ENCODE measurements around the gene EYA4. TPM values are rescaled to one million over a fixed set of nuclear protein-coding genes. Genes with fewer than 3 reads are reported as not detected.
A peak's percentile ranks its signal among the peaks of the same experiment; 100 is the strongest.

Gene EYA4
- polyA plus RNA-seq, 4 donors: 9.3 to 19.3 (median 17.9) TPM

- peak in 1 of 4 donors; percentile 9 for DNase-seq (ENCODE audit: low read depth in 4 of 4, low spot score in 3 of 4)
Measured at GRCh38 chr6:133432021-133432989, 191.1 kb downstream of the EYA4 start.

GRCh38 chr6:133435065-133435728 is 194.0 kb downstream of the EYA4 start:
- no peak for DNase-seq (ENCODE audit: low read depth in 4 of 4, low spot score in 3 of 4)

- no peak for DNase-seq (ENCODE audit: low read depth in 4 of 4, low spot score in 3 of 4)
Measured at GRCh38 chr6:133436652-133437051, 195.5 kb downstream of the EYA4 start.

- no peak for DNase-seq (ENCODE audit: low read depth in 4 of 4, low spot score in 3 of 4)
Measured at GRCh38 chr6:133441491-133441890, 200.3 kb downstream of the EYA4 start.

GRCh38 chr6:133446789-133447188 is 205.6 kb downstream of the EYA4 start:
- DNase-seq (ENCODE audit: low read depth in 4 of 4, low spot score in 3 of 4): no peak

- no peak for DNase-seq (ENCODE audit: low read depth in 4 of 4, low spot score in 3 of 4)
Measured at GRCh38 chr6:133447924-133448323, 206.8 kb downstream of the EYA4 start.

GRCh38 chr6:133456439-133456838 is 215.3 kb downstream of the EYA4 start:
- DNase-seq (ENCODE audit: low read depth in 4 of 4, low spot score in 3 of 4): peak in 1 of 4 donors; percentile 22

- peak in 1 of 4 donors; percentile 13 for DNase-seq (ENCODE audit: low read depth in 4 of 4, low spot score in 3 of 4)
Measured at GRCh38 chr6:133456944-133457343, 215.8 kb downstream of the EYA4 start.

GRCh38 chr6:133460101-133460500 is 218.9 kb downstream of the EYA4 start:
- peak in 1 of 4 donors; percentile 8 for DNase-seq (ENCODE audit: low read depth in 4 of 4, low spot score in 3 of 4)

- no peak for DNase-seq (ENCODE audit: low read depth in 4 of 4, low spot score in 3 of 4)
Measured at GRCh38 chr6:133463790-133464189, 222.6 kb downstream of the EYA4 start.

- DNase-seq (ENCODE audit: low read depth in 4 of 4, low spot score in 3 of 4): no peak
Measured at GRCh38 chr6:133466680-133467079, 225.5 kb downstream of the EYA4 start.

- DNase-seq (ENCODE audit: low read depth in 4 of 4, low spot score in 3 of 4): no peak
Measured at GRCh38 chr6:133467231-133467981, 226.2 kb downstream of the EYA4 start.

GRCh38 chr6:133467982-133468380 is 226.8 kb downstream of the EYA4 start:
- no peak for DNase-seq (ENCODE audit: low read depth in 4 of 4, low spot score in 3 of 4)

- no peak for DNase-seq (ENCODE audit: low read depth in 4 of 4, low spot score in 3 of 4)
Measured at GRCh38 chr6:133468591-133468990, 227.4 kb downstream of the EYA4 start.

- DNase-seq (ENCODE audit: low read depth in 4 of 4, low spot score in 3 of 4): no peak
Measured at GRCh38 chr6:133474516-133474915, 233.4 kb downstream of the EYA4 start.

- DNase-seq (ENCODE audit: low read depth in 4 of 4, low spot score in 3 of 4): no peak
Measured at GRCh38 chr6:133478673-133479072, 237.5 kb downstream of the EYA4 start.

- DNase-seq (ENCODE audit: low read depth in 4 of 4, low spot score in 3 of 4): no peak
Measured at GRCh38 chr6:133487174-133487573, 246.0 kb downstream of the EYA4 start.

- DNase-seq (ENCODE audit: low read depth in 4 of 4, low spot score in 3 of 4): no peak
Measured at GRCh38 chr6:133495205-133495903, 254.2 kb downstream of the EYA4 start.

GRCh38 chr6:133499662-133500061 is 258.5 kb downstream of the EYA4 start:
- no peak for DNase-seq (ENCODE audit: low read depth in 4 of 4, low spot score in 3 of 4)

GRCh38 chr6:133501675-133502270 is 260.6 kb downstream of the EYA4 start:
- DNase-seq (ENCODE audit: low read depth in 4 of 4, low spot score in 3 of 4): no peak

All from right renal pelvis (tissue), 4 donors.